Measurements from ENCODE around the gene NDUFS6.

DNA sequence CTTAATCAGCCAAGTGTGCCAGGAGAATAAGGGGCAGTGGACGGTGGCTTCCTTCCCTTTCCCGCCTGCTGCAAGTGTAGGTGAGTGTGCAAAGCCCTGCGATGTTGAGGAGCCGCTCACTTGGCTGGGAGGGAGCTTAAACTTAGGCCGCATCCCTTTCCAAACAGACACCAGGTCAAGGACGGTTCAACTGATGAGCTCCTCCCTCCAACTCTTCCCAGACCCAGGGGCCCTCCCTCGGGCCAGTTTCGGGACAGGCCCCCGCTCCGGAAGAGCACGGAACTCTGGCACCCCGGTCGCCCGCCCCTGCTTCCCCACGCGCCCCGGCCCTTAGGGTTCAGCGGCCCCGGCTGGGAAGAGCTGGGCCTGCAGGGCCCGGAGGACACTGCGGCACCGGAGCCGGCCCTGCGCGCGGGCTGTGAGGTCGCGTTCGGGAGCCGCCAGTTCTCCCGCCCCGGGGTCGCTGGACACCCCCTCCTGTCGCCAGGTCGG lies 2.1 kb upstream of the NDUFS6 start:
- no peak for TF ChIP-seq EZH2 (IDR thresholded peaks at IDR 0.05; ENCODE audit: insufficient read depth, low read length)
- TF ChIP-seq, protein P1, sequence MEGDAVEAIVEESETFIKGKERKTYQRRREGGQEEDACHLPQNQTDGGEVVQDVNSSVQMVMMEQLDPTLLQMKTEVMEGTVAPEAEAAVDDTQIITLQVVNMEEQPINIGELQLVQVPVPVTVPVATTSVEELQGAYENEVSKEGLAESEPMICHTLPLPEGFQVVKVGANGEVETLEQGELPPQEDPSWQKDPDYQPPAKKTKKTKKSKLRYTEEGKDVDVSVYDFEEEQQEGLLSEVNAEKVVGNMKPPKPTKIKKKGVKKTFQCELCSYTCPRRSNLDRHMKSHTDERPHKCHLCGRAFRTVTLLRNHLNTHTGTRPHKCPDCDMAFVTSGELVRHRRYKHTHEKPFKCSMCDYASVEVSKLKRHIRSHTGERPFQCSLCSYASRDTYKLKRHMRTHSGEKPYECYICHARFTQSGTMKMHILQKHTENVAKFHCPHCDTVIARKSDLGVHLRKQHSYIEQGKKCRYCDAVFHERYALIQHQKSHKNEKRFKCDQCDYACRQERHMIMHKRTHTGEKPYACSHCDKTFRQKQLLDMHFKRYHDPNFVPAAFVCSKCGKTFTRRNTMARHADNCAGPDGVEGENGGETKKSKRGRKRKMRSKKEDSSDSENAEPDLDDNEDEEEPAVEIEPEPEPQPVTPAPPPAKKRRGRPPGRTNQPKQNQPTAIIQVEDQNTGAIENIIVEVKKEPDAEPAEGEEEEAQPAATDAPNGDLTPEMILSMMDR (IDR thresholded peaks at IDR 0.05; ENCODE audit: insufficient read depth, low read depth, low read length): no peak

All from astrocyte (in vitro differentiated cells and primary cell).